HG02623 (cell line): ENCODE results near the gene SUPT16H.
"Not testable (repeated sequence)": the region's sequence is repeated elsewhere in the genome, so short reads cannot be mapped to it uniquely, and the experiment has no call there.

Source experiments
- ATAC-seq: cut with Tn5 transposase; IDR thresholded peaks from one replicate; pipeline ENCODE4 v1.9.1; 2021; ENCODE audit warnings: moderate library complexity; ENCODE audit not compliant: unreplicated experiment

Gene SUPT16H

GRCh38 chr14:21367582-21368144 is 16.2 kb downstream of the SUPT16H start:
- no peak for ATAC-seq

DNA sequence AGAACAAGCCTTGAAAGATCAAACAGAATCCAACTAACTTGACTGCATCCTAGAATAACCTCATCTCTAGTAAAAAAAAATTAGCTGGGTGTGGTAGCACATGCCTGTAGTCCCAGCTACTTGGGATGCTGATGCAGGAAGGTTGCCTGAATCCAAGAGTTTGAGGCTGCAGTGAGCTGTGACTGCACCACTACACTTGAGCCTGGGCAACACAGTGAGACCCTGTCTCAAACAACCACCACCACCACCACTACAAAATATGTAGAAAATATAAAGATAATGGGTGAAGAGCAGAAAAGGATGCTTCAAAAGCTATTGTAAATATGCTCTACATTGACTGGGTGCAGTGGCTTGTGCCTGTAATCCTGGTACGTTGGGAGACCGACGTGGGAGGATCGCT is 27.3 kb downstream of the SUPT16H start:
- no peak for ATAC-seq

- no peak for ATAC-seq
Measured at GRCh38 chr14:21352587-21352986, 31.2 kb downstream of the SUPT16H start.

DNA sequence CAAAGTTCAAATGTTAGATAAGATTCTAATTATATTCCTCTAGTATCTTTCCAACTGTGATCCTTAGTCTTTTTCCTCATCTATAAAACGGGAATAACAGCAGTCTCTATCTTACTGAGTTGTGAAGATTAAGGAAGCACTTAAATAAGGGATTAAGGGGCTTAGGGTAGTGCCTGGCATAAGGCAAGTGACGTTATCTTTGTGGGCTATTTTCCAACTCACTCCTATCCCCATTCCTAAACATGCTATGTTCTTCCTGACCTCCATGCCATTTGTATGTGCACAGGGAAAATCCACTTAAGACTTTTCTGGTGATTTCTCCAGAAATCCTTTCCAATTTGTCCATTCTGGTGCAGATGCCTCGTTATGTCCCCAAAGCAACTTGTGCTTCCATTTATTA is 33.3 kb downstream of the SUPT16H start:
- ATAC-seq, result no peak

DNA sequence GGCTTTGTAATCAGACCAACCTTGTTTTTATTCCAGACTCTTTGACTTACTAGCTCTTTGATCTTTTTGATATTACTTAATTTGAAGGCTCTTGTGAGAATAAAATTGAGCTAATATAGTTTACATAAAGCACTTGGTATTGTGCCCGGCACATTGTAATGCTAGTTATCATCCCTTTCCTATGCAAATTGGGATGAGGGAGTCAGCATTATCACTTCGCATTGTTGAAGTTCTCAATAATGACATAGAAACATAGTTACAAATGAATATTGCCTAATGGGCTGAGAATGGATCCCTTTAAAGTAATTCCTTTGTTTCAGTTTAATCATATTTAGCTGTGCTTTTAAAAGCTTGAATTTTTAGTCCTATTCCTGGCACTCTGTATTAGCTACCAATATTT is 36.6 kb downstream of the SUPT16H start:
- no peak for ATAC-seq

DNA sequence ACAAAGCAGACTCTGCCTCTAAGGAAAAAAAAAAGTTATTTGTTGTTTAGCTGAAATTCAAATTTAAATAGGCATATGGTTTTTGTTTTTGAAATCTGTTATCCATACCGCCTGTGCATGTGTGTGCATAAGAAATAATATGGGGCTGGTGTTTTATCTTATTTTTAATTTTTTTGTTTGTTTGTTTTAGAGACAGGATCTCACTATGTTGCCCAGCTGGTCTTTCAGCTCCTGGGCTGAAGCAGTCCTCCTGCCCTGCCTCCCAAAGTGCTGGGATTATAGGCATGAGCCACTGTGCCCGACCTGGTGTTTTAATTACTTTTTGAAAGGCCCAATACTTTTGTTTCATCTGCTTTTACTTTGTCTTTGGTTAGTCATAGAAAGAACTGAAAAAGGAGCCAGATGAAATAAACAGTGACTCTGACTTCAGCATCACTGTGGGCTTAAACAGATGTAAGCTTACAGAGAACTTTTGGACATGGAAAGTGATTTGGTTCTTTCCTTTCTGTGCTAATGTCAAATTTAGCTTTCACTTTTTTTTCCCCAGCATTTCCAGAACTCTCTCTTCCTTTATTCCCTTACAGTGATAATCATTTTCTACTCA is 37.2 kb downstream of the SUPT16H start:
- ATAC-seq, result no peak

DNA sequence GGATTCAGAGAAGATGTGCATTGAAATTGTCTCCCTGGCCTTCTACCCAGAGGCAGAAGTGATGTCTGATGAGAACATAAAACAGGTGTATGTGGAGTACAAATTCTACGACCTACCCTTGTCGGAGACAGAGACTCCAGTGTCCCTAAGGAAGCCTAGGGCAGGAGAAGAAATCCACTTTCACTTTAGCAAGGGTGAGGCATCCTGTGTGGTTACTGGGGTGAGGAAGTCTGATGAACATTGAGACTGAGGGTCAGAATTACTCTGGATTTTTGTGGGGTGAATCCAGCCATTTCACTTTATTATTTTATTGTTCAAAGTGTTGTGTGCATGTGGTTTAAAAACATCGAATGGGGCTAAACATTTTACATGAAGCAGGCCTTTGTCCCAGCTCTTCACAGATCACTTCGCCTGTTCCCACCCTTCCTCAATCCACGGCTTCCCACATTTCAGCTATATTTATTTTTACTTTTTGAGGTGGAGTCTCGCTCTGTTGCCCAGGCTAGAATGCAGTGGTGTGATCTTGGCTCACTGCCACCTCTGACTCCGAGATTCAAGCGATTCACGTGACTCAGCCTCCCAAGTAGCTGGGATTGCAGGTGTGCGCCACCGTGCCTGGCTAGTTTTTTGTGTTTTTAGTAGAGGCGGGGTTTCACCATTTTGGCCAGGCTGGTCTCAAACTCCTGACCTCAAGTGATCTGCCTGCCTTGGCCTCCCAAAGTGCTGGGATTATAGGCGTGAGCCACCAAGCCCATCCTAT is 40.6 kb downstream of the SUPT16H start:
- ATAC-seq, result no peak

DNA sequence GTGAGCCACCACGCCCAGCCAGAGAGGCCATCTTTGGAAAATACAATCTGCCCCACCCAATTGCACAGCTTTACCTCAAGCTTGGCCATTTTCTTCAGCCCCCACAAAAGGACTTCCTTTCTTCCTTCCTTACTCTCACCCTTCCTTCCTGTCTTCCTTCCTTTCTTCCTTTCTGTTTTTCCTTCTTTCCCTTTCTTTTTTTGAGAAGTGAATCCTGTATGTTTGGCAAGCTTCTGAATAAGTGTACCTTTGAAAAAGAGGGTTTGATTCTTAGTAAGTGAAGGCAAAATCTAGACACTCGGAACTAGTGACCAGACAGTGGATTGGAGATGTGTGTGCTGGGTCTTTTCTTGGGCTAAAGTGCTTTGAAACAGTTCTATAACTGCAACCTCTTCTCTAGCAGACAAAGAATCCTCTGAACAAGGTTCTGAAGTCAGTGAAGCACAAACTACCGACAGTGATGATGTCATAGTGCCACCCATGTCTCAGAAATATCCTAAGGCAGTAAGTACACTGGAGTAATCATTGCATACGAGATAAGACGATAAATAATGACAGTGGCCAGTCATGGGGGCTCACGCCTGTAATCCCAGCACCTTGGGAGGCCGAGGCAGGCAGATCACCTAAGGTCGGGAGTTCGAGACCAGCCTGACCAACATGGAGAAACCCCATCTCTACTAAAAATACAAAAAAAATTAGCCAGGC is 49.5 kb downstream of the SUPT16H start:
- no peak for ATAC-seq

- ATAC-seq, result no peak
Measured at GRCh38 chr14:21332950-21333349, 50.9 kb downstream of the SUPT16H start.

DNA sequence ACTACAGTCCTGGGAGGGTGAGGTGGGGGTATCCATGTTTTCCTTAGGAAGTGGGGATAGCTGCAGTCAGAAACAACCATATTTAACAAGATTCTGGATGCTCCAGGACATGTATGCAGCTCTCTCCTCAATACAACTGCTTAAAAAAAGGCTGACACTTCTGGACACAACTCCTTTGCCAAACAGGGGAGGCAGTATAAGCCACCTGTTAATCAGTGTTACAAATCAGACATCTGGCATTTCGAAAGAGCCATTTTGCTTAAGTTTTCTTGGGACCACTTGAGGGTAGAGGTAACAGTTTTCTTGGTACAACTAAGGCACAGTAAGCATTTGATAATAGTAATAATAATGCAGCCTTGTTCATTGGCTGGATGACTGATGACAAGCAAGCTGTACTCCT is 56.8 kb downstream of the SUPT16H start:
- ATAC-seq, result no peak

- ATAC-seq, result no peak
Measured at GRCh38 chr14:21322716-21323115, 61.1 kb downstream of the SUPT16H start.

DNA sequence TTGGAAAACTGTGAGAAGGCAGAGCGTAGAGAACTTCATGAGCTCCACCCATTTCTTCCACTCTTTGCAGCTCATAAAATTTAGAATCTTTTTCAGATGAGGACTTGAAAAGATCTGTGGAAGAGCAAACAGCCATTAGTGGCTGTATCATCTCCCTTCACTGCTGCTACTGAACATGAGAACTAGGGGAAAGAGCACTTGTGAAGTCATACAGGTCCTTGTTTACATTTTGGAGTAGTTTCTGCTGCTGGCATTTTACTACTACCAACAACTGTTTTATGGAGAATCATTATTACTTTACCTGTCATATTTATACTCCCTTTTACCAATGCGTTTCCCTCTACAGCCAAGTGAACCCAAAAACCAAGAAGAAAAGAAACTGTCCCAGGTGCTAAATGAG is 62.9 kb downstream of the SUPT16H start:
- no peak for ATAC-seq

DNA sequence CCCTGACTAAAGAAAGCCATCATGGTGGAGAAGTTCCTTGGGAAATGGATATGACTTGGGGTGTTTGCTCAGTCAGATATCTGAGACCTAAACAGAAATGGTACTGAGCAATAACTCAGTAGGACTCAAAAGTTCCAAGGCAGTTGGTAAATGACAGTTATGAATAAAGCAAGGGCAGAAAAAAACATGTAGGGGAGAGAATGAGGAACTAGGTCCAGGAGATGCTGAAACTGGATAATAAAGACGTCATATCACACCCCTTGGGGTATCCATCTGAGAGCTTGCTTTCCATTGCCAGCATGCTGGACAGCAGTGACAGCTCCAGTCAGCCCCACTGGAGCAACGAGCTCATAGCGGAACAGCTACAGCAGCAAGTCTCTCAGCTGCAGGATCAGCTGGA is 66.4 kb downstream of the SUPT16H start:
- ATAC-seq, result no peak

DNA sequence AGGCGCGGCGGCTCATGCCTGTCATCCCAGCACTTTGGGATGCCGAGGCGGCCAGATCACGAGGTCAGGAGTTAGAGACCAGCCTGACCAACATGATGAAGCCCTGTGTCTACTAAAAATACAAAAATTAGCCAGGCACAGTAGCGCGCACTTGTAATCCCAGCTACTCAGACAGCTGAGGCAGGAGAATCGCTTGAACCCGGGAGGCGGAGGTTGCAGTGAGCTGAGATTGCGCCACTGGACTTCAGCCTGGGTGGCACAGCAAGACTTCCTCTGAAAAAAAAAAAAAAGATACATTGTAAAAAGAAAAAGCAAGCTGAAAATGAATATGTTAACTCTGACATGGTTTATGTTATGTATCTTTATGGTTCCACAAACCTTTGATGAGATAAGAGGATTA is 70.3 kb downstream of the SUPT16H start:
- ATAC-seq, result no peak

- no peak for ATAC-seq
Measured at GRCh38 chr14:21311614-21312013, 72.2 kb downstream of the SUPT16H start.

DNA sequence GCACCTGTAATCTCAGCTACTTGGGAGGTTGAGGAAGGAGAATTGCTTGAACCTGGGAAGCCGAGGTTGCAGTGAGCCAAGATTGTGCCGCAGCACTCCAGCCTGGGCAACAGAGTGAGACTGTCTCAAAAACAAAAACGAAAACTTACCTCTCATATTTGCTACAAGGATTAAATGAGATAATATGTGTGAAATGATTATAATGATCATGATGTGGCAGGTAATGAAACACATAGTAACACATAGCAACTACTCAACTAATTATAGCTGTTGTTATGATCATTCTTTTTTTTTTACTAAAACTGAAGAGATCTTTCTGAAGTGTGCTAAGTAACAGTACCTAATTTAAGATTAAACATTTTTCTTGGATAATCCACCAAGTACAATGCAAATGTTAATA is 73.9 kb downstream of the SUPT16H start:
- ATAC-seq, result no peak

DNA sequence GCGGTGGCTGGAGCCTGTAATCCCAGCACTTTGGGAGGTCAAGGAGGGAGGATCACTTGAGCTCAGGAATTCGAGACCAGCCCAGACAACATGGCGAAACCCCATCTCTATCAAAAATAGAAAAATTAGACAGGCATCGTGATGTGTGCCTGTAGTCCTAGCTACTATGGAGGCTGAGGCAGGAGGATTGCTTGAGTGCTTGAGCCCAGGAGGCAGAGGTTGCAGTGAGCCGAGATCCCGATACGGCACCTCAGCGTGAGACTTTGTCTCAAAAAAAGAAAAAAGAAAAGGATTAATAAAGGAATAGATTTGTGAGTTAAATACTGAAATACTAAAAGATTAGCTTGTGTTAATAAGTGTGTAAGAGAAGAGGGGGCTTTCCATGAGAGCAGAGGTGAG is 74.6 kb downstream of the SUPT16H start:
- ATAC-seq, result no peak

DNA sequence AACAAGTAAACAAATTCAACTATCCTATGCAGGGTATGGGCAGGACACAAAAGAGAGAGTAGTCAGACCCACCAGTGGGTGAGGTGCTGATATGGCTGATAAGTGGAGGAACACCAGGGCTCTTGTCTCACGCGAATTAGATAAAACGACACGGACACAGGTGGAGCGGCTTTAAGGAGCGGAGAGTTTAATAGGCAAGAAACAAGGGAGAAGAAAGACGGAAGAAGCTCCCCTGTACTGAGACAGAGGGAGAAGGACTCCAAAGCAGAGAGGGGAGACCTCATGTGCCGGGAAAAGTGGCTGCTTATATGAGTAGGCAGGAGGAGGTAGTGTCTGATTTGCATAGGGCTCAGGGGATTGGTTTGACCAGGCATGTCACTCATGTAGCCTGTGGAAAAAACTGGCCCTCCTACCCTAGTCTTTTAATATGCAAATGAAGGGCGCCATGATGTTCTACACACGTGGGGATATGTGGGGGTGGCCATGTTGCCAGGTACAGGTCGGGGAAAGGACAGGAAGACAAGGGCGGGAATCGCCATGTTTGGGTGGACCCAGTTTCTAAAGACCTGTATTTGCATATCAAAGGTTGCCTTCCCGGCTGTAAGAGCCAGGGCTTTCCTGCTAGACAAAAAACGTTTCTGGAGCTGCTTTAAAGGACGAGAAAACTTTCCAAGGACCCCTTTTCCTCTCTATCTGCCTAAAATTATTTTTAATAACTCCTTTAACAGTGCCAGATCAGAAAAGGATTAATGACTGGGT is 75.2 kb downstream of the SUPT16H start:
- peak; percentile 75 for ATAC-seq

GRCh38 chr14:21308132-21308478 is 75.7 kb downstream of the SUPT16H start:
- no peak for ATAC-seq

- ATAC-seq, result no peak
Measured at GRCh38 chr14:21307637-21308036, 76.2 kb downstream of the SUPT16H start.

- not testable (repeated sequence) for ATAC-seq
Measured at GRCh38 chr14:21302836-21303140, 81.0 kb downstream of the SUPT16H start.
